ENCODE measurements around the gene WWC2. TPM values are rescaled to one million over a fixed set of nuclear protein-coding genes. Genes with fewer than 3 reads are reported as not detected.

The WWC2 gene
- total and polyA plus RNA-seq, 2 experiments from 2014 or later = 50.5 to 74.2 TPM

DNA sequence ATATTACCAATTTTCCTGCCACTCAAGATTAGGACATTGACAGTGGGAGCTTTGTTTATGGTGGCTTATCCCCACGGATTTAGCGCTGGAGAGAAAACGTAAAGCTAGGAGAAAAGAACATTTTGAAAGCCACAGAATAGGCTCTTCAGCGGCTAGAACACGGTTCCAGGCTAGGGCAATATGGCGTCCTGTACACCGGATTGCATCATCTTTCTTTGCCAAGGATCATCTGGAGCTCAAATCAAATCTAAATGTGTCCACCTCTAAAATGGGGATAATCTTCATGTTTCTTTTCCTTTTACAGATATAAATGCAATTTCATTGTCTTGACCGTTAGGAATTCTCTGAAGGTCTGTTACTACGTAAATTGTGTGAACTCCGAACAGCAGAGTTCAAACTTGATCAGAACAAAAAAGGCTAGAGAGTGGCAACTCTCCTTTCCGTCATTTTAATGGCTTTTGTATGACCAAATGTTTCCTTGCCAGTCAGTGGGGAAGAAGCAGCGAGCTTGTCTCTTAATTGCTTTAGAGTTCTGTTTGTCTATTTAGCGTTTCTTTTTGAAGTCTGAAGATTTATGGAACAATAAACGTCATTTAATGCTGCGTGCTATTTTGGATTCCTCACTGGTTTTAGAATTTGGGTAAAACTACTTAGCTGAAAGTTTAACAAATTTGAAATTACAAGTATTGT, 2.6 kb upstream of the WWC2 start (continued):
- TF ChIP-seq, protein P1, sequence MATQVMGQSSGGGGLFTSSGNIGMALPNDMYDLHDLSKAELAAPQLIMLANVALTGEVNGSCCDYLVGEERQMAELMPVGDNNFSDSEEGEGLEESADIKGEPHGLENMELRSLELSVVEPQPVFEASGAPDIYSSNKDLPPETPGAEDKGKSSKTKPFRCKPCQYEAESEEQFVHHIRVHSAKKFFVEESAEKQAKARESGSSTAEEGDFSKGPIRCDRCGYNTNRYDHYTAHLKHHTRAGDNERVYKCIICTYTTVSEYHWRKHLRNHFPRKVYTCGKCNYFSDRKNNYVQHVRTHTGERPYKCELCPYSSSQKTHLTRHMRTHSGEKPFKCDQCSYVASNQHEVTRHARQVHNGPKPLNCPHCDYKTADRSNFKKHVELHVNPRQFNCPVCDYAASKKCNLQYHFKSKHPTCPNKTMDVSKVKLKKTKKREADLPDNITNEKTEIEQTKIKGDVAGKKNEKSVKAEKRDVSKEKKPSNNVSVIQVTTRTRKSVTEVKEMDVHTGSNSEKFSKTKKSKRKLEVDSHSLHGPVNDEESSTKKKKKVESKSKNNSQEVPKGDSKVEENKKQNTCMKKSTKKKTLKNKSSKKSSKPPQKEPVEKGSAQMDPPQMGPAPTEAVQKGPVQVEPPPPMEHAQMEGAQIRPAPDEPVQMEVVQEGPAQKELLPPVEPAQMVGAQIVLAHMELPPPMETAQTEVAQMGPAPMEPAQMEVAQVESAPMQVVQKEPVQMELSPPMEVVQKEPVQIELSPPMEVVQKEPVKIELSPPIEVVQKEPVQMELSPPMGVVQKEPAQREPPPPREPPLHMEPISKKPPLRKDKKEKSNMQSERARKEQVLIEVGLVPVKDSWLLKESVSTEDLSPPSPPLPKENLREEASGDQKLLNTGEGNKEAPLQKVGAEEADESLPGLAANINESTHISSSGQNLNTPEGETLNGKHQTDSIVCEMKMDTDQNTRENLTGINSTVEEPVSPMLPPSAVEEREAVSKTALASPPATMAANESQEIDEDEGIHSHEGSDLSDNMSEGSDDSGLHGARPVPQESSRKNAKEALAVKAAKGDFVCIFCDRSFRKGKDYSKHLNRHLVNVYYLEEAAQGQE (IDR thresholded peaks at IDR 0.05; ENCODE audit: unreplicated experiment) = no peak
- TF ChIP-seq, protein P2, sequence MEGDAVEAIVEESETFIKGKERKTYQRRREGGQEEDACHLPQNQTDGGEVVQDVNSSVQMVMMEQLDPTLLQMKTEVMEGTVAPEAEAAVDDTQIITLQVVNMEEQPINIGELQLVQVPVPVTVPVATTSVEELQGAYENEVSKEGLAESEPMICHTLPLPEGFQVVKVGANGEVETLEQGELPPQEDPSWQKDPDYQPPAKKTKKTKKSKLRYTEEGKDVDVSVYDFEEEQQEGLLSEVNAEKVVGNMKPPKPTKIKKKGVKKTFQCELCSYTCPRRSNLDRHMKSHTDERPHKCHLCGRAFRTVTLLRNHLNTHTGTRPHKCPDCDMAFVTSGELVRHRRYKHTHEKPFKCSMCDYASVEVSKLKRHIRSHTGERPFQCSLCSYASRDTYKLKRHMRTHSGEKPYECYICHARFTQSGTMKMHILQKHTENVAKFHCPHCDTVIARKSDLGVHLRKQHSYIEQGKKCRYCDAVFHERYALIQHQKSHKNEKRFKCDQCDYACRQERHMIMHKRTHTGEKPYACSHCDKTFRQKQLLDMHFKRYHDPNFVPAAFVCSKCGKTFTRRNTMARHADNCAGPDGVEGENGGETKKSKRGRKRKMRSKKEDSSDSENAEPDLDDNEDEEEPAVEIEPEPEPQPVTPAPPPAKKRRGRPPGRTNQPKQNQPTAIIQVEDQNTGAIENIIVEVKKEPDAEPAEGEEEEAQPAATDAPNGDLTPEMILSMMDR (conservative IDR thresholded peaks at IDR 0.05; ENCODE audit: low read depth in 2 of 2) = no peak
- TF ChIP-seq STAT1 (IDR thresholded peaks at IDR 0.05; ENCODE audit: unreplicated experiment) (no peak), EZH2phosphoT487 (IDR thresholded peaks at IDR 0.05; ENCODE audit: unreplicated experiment) (no peak), ZNF331 (CRISPR knock-in tag; IDR thresholded peaks at IDR 0.05; ENCODE audit: low read depth) (no peak)

DNA sequence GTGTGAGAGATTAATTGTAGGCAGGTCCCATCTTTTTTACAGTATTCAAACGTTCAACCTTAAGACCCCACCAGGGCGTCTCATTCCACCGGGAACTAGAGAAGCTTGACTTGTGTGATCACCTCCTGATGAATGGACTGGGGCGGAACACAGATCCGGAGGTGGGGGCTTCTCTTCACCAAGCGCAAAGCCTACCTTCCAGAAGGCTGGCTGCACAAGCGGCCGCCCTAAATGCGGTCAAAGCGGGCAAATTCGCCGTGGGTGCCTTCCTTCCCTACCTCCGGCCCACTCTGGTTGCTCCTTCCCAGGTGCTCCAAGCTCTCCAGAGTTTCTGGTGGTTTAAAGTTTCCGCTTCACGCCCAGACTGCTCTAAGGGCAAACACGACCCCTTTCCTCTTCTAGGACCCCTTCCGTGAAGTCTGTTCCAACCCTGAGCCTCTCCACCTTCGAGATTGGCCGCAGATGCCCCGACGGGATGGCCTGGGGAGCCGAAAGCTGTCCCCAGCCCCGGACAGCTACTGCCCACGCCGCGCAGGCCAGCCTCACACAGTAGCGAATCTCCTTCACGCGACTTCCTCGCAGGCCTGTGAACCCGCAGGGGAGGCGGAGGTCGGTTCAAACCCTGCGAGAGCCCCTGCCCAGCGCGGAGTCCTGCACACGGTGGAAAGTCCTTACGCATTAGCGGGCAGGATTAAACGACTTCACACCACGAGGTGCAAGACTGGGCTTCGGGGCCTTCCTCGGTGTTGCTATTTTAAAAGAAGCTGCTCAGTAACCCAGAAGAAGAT, 1.6 kb upstream of the WWC2 start:
- H3K4me1 Mint-ChIP-seq = peaks cover 38% of the 10 kb centered on the region
- Histone ChIP-seq H2AFZ (peak overlapping the region; percentile 33; the same call in 1 of the 2 replicates), H3F3A (replicated peaks; ENCODE audit: low read depth) (no peaks in the 10 kb centered on the region), H3K4me1 (ENCODE audit: insufficient read depth) (peaks cover 28% of the 10 kb centered on the region), H3K36me3 (ENCODE audit: insufficient read depth) (no peaks in the 10 kb centered on the region), H4K20me1 (replicated peaks; ENCODE audit: insufficient read depth) (peaks cover 14% of the 10 kb centered on the region), H3K79me2 (replicated peaks; ENCODE audit: insufficient read depth) (peaks cover 28% of the 10 kb centered on the region), H3K27ac (ENCODE audit: low read depth) (peak overlapping the region; percentile 100), H3K4me3 (peak overlapping the region; percentile 88), H3K4me2 (peak overlapping the region; percentile 99), H3K9me2 (ENCODE audit: insufficient read depth) (no peaks in the 10 kb centered on the region), H3K27me3 (ENCODE audit: insufficient read depth) (peaks cover 13% of the 10 kb centered on the region)
- TF ChIP-seq POLR2AphosphoS5 (IDR thresholded peaks at IDR 0.05; ENCODE audit: low read depth) (peak; percentile 43), CREB1 (CRISPR knock-in tag; IDR thresholded peaks at IDR 0.05; ENCODE audit: low read depth) (no peak)
- H3K4me3 Mint-ChIP-seq = peak overlapping the region; percentile 93
- peak overlapping the region; percentile 98 for H3K27ac Mint-ChIP-seq
- peak; percentile 11 for ATAC-seq
- no peaks in the 10 kb centered on the region; the same call in 2 of the 3 replicates for H3K36me3 Mint-ChIP-seq (ENCODE audit: low read depth)
- no peaks in the 10 kb centered on the region for H3K9me3 Mint-ChIP-seq
- DNase-seq (ENCODE audit: low spot score) = peak; percentile 76
- peaks cover 14% of the 10 kb centered on the region for H3K27me3 Mint-ChIP-seq (ENCODE audit: insufficient read depth, low read depth, poor library complexity)
